Activated naive CD4-positive, alpha-beta T cell treated with anti-CD3 and anti-CD28 coated beads, Interleukin-2, amount 50 U/mL, for 24 hours (primary cell): ENCODE measurements around the gene SULT1C3.
"Not testable (repeated sequence)": the region's sequence is repeated elsewhere in the genome, so short reads cannot be mapped to it uniquely, and the experiment has no call there.

Experiments used
- H3K27ac Mint-ChIP-seq: one replicate; pipeline ENCODE4 v1.8.0; 2021; ENCODE audit warnings: mild to moderate bottlenecking, mixed read lengths
- H3K27me3 Mint-ChIP-seq: one replicate; pipeline ENCODE4 v1.8.0; 2021; ENCODE audit warnings: mixed read lengths
- H3K36me3 Mint-ChIP-seq: one replicate; pipeline ENCODE4 v1.8.0; 2021; ENCODE audit warnings: mixed read lengths
- H3K4me1 Mint-ChIP-seq: one replicate; pipeline ENCODE4 v1.8.0; 2021; ENCODE audit warnings: mixed read lengths
- H3K4me3 Mint-ChIP-seq: one replicate; pipeline ENCODE4 v1.8.0; 2021; ENCODE audit warnings: mild to moderate bottlenecking, mixed read lengths
- H3K9me3 Mint-ChIP-seq: one replicate; pipeline ENCODE4 v1.8.0; 2021; ENCODE audit warnings: mixed read lengths

SULT1C3 gene

DNA sequence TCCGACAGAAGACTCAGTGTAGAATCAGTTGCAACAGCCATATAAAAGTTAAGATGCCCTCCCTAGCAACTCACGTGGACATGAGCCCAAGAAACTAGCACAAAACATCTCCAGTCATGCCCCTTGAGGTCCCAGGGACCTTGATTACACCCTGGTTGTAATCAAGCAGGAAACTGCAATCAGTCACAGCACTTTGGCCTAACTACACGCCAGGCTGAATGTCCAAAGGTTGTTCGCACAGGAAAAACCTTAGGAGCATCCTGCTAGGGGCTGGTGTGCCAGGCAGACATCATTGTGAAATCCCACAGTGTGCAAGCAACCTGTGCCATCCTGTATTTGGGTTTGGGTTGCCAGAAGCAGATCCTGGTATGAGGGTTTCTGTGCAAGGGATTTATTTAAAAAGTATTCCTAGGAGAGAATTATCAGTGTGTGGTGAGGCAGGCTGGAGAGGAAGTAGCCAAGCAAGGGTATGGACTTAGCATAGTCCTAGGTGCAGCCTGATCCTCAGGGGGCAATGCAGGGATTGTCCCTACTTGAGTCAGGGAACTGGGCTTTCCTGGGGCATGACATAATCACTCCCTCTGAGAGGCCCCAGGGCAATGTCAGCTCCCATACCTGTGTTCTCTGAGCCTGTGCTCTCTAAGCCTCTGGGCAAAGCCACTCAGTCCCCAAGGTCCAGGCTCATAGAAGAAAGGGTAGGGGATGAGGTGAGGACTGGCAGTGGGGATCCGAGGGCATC, 31.2 kb downstream of the SULT1C3 start:
- no peak overlapping the region for H3K27ac Mint-ChIP-seq
- H3K9me3 Mint-ChIP-seq, result no peaks in the 10 kb centered on the region
- H3K4me3 Mint-ChIP-seq, result no peak overlapping the region
- no peaks in the 10 kb centered on the region for H3K4me1 Mint-ChIP-seq
- peaks cover 11% of the 10 kb centered on the region for H3K27me3 Mint-ChIP-seq
- no peaks in the 10 kb centered on the region for H3K36me3 Mint-ChIP-seq

DNA sequence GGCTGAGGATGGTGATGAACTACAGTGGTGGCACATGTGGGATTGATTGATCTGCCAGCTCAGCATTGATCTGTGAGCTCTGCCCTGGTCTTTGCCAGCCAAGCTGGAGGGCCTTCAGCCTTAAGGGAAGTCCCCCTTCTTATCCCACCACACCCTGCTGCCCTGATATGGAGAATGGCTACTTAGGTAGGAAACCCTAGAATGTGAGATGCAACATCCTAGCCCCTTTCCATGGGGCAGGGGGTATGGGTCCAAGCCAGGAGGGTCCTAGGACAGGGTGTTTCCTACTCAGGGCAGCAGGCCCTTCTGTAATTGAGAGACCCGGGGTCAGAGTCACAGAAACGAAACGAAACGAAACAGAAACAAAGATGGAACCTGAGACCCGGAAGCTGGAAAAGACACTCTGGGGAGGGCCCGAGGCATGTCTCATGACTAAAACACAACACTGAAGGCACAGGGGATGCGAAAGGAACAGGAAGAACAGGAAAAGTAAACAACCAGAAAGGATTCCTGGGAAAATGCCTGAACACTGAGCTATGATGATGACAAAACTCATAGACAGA, 32.0 kb downstream of the SULT1C3 start:
- no peak overlapping the region for H3K27ac Mint-ChIP-seq
- H3K4me3 Mint-ChIP-seq, result no peak overlapping the region
- H3K27me3 Mint-ChIP-seq, result peaks cover 8% of the 10 kb centered on the region
- no peaks in the 10 kb centered on the region for H3K36me3 Mint-ChIP-seq
- H3K9me3 Mint-ChIP-seq, result no peaks in the 10 kb centered on the region
- H3K4me1 Mint-ChIP-seq, result no peaks in the 10 kb centered on the region

DNA sequence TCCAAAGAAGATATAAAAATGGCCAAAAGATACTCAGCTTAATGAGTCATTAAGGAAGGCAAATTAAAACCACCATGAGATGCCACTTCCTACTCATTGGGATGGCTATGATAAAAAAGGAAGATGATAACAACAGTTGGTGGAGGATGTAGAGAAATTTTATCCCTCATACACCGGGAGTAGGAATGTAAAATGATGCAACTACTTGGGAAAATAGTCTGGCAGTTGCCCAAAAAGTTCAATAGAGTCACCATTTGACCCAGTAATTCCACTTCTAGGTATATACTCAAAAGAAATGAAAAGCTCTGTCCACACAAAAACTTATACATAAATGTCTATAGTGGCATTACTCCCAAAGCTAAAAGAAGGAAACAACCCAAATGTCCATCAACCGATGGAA, 38.9 kb downstream of the SULT1C3 start:
- H3K27ac Mint-ChIP-seq, result no peak overlapping the region
- peaks cover 5% of the 10 kb centered on the region for H3K27me3 Mint-ChIP-seq
- no peaks in the 10 kb centered on the region for H3K36me3 Mint-ChIP-seq
- H3K4me1 Mint-ChIP-seq, result no peaks in the 10 kb centered on the region
- H3K4me3 Mint-ChIP-seq, result no peak overlapping the region
- no peaks in the 10 kb centered on the region for H3K9me3 Mint-ChIP-seq

DNA sequence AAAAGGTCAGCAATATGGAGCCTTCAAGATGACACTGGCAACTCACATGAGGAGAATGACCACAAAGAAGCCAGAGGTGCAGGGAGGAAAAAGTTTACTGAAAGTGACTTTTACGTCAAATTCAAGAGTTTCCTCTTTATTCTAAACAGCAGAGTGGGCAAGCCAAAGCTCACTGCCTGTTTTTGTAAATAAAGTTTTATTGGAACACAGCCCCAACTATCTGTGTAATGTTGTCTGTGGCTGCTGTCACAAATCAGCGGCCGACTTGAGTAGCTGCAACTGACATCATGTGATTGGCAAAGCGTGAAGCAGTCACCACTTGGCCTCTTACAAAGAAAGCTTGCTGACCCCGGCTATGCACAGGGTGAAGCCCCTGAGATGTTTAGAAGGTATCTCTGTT, 39.7 kb downstream of the SULT1C3 start:
- H3K4me1 Mint-ChIP-seq, result no peaks in the 10 kb centered on the region
- peaks cover 5% of the 10 kb centered on the region for H3K27me3 Mint-ChIP-seq
- no peak overlapping the region for H3K4me3 Mint-ChIP-seq
- no peaks in the 10 kb centered on the region for H3K36me3 Mint-ChIP-seq
- no peaks in the 10 kb centered on the region for H3K9me3 Mint-ChIP-seq
- H3K27ac Mint-ChIP-seq, result no peak overlapping the region

DNA sequence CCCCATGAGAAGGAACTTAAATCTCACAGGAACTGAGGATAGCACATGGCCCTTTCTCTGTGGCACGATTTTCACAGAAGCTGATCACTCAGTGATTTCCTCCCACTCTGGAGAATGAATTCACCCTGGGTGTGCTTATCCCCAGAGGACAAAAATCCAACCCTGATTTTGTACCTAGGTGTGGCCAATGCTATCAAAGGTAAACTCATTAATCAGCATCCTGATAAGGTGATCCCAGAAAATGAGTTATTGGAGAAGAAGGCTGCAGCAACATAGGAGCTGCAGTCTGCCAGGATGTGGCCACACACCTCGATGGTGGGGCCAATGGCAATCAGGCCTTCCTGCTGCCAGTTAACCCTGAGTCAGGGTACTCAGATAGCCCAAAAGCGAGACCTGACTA, 40.7 kb downstream of the SULT1C3 start:
- H3K9me3 Mint-ChIP-seq, result peaks cover 7% of the 10 kb centered on the region
- H3K4me1 Mint-ChIP-seq, result no peaks in the 10 kb centered on the region
- no peak overlapping the region for H3K27ac Mint-ChIP-seq
- H3K27me3 Mint-ChIP-seq, result peaks cover 8% of the 10 kb centered on the region
- no peak overlapping the region for H3K4me3 Mint-ChIP-seq
- no peaks in the 10 kb centered on the region for H3K36me3 Mint-ChIP-seq

DNA sequence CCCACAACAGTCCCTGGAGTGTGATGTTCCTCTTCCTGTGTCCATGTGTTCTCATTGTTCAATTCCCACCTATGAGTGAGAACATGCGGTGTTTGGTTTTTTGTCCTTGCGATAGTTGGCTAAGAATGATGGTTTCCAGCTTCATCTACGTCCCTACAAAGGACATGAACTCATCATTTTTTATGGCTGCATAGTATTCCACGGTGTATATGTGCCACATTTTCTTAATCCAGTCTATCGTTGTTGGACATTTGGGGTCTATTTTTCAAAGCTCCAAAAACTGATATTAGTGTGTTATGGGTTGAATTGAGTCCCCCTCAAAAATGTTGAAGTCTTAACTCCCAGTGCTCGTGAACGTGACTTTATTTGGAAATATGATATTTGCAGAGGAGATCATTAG, 44.8 kb downstream of the SULT1C3 start:
- Mint-ChIP-seq H3K27ac (peak overlapping the region; percentile 73), H3K27me3 (peaks cover 16% of the 10 kb centered on the region)
- H3K9me3 Mint-ChIP-seq, H3K4me1 Mint-ChIP-seq, H3K36me3 Mint-ChIP-seq, H3K4me3 Mint-ChIP-seq: not testable (repeated sequence)

DNA sequence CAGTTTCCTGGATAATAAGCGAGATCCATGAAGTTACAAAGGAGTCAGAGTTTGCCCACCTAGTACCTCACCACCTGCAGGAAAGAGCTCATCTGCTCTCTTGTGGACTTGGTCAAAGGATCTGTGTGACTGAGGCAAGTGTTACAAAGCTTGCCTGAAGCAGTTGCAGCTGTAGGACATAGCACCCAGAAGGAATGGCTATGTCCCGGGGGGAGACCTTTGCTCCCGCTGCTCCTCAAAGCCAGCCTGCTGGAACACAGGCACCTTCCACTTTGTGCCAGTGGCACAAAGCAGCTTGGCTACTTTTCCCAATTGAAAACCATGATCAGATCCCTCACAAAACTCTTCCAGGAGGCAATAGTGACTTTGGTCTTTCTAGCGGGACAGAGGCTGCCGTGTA, 45.8 kb downstream of the SULT1C3 start:
- peaks cover 16% of the 10 kb centered on the region for H3K27me3 Mint-ChIP-seq
- H3K36me3 Mint-ChIP-seq, result no peaks in the 10 kb centered on the region
- no peak overlapping the region for H3K4me3 Mint-ChIP-seq
- H3K9me3 Mint-ChIP-seq, result peaks cover 7% of the 10 kb centered on the region
- no peak overlapping the region for H3K27ac Mint-ChIP-seq
- H3K4me1 Mint-ChIP-seq, result no peaks in the 10 kb centered on the region

DNA sequence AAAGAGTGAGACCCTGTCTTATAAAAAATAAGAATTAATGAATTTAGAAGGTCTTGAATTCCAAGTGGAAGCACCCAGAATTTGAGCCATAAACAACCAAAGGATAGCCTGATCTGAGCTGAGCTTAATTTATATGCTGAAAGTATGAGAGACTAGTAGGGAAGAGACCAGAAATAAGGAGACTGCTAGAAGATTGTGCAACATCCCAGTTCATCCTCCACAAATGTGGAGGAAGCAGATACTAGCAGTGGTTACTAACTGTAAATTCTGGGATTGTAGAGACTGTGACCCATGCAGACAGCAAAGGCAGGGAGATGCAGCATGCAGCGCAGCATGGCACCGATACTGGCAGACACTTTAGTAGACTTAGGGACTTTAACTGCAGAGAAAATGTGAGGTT, 47.4 kb downstream of the SULT1C3 start:
- Mint-ChIP-seq H3K36me3 (no peaks in the 10 kb centered on the region), H3K4me1 (no peaks in the 10 kb centered on the region), H3K27ac (no peak overlapping the region), H3K4me3 (no peak overlapping the region), H3K9me3 (peaks cover 7% of the 10 kb centered on the region), H3K27me3 (peaks cover 16% of the 10 kb centered on the region)

DNA sequence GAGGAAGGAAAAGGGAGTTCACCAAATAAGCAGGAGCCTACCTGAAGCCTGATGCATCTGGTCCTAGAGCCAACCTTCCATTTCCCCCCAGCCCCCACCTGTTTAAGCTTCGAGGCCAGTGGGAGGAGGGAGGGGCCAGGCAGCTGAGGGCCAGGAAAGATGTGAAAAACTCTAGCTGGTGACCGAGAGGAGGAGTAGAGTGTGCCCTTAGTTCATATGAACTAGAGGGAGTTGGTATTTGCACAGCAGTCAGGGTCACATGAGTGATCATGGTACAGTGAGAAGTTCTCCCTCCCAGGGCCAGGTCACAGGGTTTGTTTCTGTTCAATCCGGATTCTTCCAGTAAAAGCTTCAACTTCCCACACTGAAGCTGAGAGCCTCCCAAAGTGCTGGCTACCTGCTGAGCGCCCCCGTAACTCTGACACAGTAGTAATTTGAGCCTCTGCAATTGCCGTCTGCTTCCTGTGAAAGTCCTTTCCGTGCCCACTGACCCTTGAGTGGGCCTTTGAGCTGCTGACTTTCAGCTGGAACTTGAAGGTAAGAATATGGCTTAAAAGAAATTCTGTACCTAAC, 48.9 kb downstream of the SULT1C3 start, which contains the start of gene SULT1C2:
SULT1C2 (plus strand) TSS at position 362 of the 573 bp plus-strand sequence. CDS start 4,773 bp downstream, outside the sequence.
- Mint-ChIP-seq H3K4me1 (no peaks in the 10 kb centered on the region), H3K4me3 (no peak within 1 kb of the TSS), H3K9me3 (peaks cover 7% of the 10 kb centered on the region), H3K27me3 (peaks cover 13% of the 10 kb centered on the region), H3K27ac (no peak within 1 kb of the TSS), H3K36me3 (no peaks in the 10 kb centered on the region)

DNA sequence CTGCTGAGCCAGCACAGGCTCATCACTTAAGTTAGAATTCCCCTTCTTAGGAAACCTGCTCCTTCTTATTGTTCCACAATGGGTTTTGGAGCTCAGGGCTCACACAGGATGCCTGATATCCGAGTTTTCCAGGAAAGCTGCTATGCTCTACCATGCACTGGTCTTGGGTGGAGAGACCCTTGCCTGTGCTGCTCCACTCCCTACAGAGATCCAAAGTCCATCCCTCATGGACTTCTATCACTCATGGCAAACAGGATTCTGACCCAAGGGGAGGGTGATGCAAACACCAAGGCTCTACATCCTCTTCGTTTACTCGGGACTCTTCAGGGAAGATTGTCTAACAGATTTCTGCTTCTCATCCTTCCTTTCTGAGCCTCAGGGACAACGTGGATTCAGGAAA, 54.1 kb downstream of the SULT1C3 start:
- no peaks in the 10 kb centered on the region for H3K27me3 Mint-ChIP-seq
- no peaks in the 10 kb centered on the region for H3K4me1 Mint-ChIP-seq
- no peak overlapping the region for H3K4me3 Mint-ChIP-seq
- no peaks in the 10 kb centered on the region for H3K9me3 Mint-ChIP-seq
- H3K27ac Mint-ChIP-seq, result no peak overlapping the region
- H3K36me3 Mint-ChIP-seq, result no peaks in the 10 kb centered on the region

DNA sequence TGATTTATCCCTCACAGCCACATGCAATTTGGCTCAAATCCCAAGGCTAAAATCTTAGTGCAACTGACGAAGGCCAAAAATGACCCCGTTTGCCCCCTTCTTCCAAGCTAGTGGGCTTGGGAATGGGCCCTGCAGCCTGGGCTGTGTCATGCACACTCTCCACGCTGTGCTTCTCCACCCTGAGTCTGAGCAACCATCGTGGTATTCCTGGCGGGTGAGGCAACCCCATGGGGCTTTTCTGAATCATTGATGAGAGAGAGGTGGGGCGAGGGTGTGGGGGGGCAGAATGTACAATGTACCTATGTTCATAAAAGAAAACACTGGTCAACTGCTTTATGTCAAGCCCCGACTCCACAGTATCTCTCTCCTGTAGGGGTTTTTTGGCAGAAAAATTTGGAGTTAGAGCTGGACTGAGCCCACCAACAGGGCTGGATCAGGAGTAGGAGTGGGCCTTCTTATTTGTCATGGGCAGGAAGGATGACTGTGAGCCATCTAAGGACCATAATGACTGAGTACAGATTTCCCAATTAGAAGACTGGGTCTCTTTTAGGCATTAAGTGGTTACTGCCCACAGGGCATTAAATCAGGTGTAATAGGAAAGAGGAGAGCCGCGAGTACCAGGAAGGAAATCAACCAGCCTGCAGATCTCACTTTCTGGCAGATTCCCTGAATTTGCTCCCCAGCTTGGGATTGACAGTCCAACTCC, 57.8 kb downstream of the SULT1C3 start:
- Mint-ChIP-seq H3K9me3 (no peaks in the 10 kb centered on the region), H3K4me3 (no peak overlapping the region), H3K36me3 (no peaks in the 10 kb centered on the region), H3K27me3 (peaks cover 5% of the 10 kb centered on the region), H3K4me1 (no peaks in the 10 kb centered on the region), H3K27ac (no peak overlapping the region)

DNA sequence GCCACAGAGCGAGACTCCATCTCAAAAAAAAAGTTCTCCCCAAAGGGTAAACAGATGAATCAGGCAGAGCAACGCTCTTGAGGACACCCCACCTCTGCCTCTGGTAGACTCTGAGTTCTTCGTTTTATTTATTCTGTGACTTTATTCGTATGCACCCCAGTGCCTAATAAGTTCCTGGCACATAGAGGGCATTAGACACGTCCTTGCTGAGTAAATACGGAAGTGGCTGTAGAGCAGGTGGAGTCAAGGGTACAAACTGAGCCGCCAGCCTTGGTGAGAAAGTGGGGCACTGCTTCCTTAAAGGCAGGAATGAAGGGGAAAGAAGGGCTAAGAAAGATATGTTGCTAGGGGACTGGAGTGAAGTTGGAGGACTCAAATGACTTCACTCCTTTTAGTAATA, 61.8 kb downstream of the SULT1C3 start:
- Mint-ChIP-seq H3K27ac (no peak overlapping the region), H3K9me3 (no peaks in the 10 kb centered on the region), H3K36me3 (no peaks in the 10 kb centered on the region), H3K27me3 (peaks cover 9% of the 10 kb centered on the region), H3K4me3 (no peak overlapping the region), H3K4me1 (no peaks in the 10 kb centered on the region)

DNA sequence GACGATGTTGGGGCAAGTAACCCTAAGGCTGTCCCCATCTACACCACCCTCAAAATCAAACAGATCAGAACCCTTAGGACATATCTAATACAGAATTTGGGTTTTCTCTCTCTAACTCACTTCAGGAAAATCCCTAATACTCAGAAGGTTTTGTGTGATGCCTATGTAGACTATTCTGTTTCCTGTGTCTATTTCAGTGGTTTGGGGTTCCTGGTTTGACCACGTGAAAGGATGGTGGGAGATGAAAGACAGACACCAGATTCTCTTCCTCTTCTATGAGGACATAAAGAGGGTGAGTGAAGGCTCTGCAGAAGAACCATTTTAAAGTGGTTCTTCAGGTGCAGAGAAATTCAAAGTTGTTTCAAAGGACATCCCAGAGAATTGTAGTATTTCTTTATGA, 65.2 kb downstream of the SULT1C3 start:
- peaks cover 5% of the 10 kb centered on the region for H3K27me3 Mint-ChIP-seq
- no peak overlapping the region for H3K4me3 Mint-ChIP-seq
- no peaks in the 10 kb centered on the region for H3K36me3 Mint-ChIP-seq
- H3K27ac Mint-ChIP-seq, result no peak overlapping the region
- H3K9me3 Mint-ChIP-seq, result no peaks in the 10 kb centered on the region
- no peaks in the 10 kb centered on the region for H3K4me1 Mint-ChIP-seq

DNA sequence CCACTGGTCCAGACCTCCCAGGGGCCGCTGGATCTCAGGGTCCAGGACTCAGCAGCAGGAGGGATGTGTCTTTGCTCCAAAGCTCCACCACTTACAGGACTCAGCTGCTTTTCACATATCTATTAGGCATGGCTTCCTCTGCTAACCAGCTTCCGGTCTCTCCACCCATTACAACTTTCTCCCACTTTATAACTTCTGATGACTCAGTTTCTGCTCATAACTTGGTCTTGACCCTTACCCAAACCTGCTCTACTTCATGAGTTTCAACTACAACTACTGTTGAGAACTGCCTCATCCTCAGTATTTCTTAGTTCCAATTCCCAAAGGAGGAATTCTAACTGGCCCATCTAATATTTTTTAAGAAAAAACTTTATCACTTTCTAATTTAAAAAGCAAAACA, 66.1 kb downstream of the SULT1C3 start:
- Mint-ChIP-seq H3K27me3 (peaks cover 5% of the 10 kb centered on the region), H3K4me3 (no peak overlapping the region), H3K27ac (no peak overlapping the region), H3K9me3 (no peaks in the 10 kb centered on the region), H3K4me1 (no peaks in the 10 kb centered on the region), H3K36me3 (no peaks in the 10 kb centered on the region)

DNA sequence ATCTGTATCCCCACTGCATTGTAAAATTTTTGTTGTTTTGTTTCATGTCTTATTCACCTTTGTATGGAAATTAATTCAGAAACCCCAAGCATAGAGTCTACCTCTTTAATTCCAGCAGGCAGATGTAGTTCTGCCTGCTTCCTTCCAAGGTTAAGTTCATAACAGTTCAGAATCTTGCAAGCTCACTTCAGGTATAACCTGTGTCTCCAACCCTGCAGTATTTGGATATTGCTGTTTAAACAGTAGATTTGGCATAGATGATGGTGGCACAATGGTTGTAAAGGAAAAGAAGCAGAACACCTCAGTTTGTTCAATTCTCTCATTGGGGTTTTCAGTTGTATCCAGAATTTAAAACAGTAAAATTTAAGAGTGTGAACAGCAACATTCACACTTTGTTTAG, 70.1 kb downstream of the SULT1C3 start:
- no peaks in the 10 kb centered on the region for H3K36me3 Mint-ChIP-seq
- no peak overlapping the region for H3K4me3 Mint-ChIP-seq
- no peaks in the 10 kb centered on the region for H3K4me1 Mint-ChIP-seq
- peaks cover 2% of the 10 kb centered on the region for H3K27me3 Mint-ChIP-seq
- no peaks in the 10 kb centered on the region for H3K9me3 Mint-ChIP-seq
- no peak overlapping the region for H3K27ac Mint-ChIP-seq
